ENCODE data around the gene HSD17B14.

- TF ChIP-seq CTCF (IDR thresholded peaks at IDR 0.05) (no peak), POLR2A (IDR thresholded peaks at IDR 0.05) (no peak)
Observed at GRCh38 chr19:48867746-48868113, 31.4 kb upstream of the HSD17B14 start.

Data from right lobe of liver (tissue), 4 donors.